Activated CD8-positive, alpha-beta memory T cell treated with anti-CD3 and anti-CD28 coated beads for 24 hours (primary cell): ENCODE data around the gene RAB9B.
"Not testable (repeated sequence)": the region's sequence is repeated elsewhere in the genome, so short reads cannot be mapped to it uniquely, and the experiment has no call there.

Experiments used
- DNase-seq: peaks from one replicate; pipeline ENCODE4 v3.0.0-alpha.2; 2020

RAB9B gene

GRCh38 chrX:103831803-103832544 lies at the start of gene RAB9B:
Gene RAB9B (minus strand): TSS chrX:103832257. CDS start chrX:103825784, 6,473 bp downstream.
- DNase-seq, result peak; percentile 78

GRCh38 chrX:103879339-103879738 lies 47.3 kb upstream of the RAB9B start:
- DNase-seq, result no peak

GRCh38 chrX:103878466-103879122 lies 46.5 kb upstream of the RAB9B start:
- DNase-seq, result no peak

- DNase-seq, result no peak
Observed at GRCh38 chrX:103877571-103877970, 45.5 kb upstream of the RAB9B start.

GRCh38 chrX:103864886-103865534 lies 33.0 kb upstream of the RAB9B start:
- DNase-seq, result no peak

- no peak for DNase-seq
Observed at GRCh38 chrX:103864149-103864548, 32.1 kb upstream of the RAB9B start.

- DNase-seq, result no peak
Observed at GRCh38 chrX:103861200-103861599, 29.1 kb upstream of the RAB9B start.

GRCh38 chrX:103849558-103849957 lies 17.5 kb upstream of the RAB9B start:
- DNase-seq, result no peak

GRCh38 chrX:103847174-103847870 lies 15.3 kb upstream of the RAB9B start:
- no peak for DNase-seq

GRCh38 chrX:103846386-103846785 lies 14.3 kb upstream of the RAB9B start:
- no peak for DNase-seq

- peak; percentile 74 for DNase-seq
Observed at GRCh38 chrX:103845165-103845653, 13.2 kb upstream of the RAB9B start.

GRCh38 chrX:103839404-103839803 lies 7.3 kb upstream of the RAB9B start:
- DNase-seq, result no peak

- DNase-seq, result no peak
Observed at GRCh38 chrX:103831342-103831802, 685 bp downstream of the RAB9B start.

GRCh38 chrX:103830848-103831247 lies 1.2 kb downstream of the RAB9B start:
- DNase-seq, result no peak

- DNase-seq, result no peak
Observed at GRCh38 chrX:103828529-103828928, 3.5 kb downstream of the RAB9B start.

- DNase-seq, result no peak
Observed at GRCh38 chrX:103825881-103826280, 6.2 kb downstream of the RAB9B start.

GRCh38 chrX:103823591-103823990 lies 8.5 kb downstream of the RAB9B start:
- DNase-seq, result no peak

GRCh38 chrX:103820802-103821201 lies 11.3 kb downstream of the RAB9B start:
- not testable (repeated sequence) for DNase-seq

- no peak for DNase-seq
Observed at GRCh38 chrX:103818842-103819619, 13.0 kb downstream of the RAB9B start.

- no peak for DNase-seq
Observed at GRCh38 chrX:103817502-103817901, 14.6 kb downstream of the RAB9B start.

- not testable (repeated sequence) for DNase-seq
Observed at GRCh38 chrX:103817101-103817500, 15.0 kb downstream of the RAB9B start.

- no peak for DNase-seq
Observed at GRCh38 chrX:103811858-103812257, 20.2 kb downstream of the RAB9B start.
